GM21576 (cell line): ENCODE measurements around the gene ATP5F1D.

ENCODE experiments used
- ATAC-seq: cut with Tn5 transposase; IDR thresholded peaks from one replicate; pipeline ENCODE4 v1.9.1; 2021; ENCODE audit warnings: mild to moderate bottlenecking, moderate library complexity; ENCODE audit not compliant: unreplicated experiment

Gene ATP5F1D

GRCh38 chr19:1278713-1279660 is 37.4 kb downstream of the ATP5F1D start:
- no peak for ATAC-seq

DNA sequence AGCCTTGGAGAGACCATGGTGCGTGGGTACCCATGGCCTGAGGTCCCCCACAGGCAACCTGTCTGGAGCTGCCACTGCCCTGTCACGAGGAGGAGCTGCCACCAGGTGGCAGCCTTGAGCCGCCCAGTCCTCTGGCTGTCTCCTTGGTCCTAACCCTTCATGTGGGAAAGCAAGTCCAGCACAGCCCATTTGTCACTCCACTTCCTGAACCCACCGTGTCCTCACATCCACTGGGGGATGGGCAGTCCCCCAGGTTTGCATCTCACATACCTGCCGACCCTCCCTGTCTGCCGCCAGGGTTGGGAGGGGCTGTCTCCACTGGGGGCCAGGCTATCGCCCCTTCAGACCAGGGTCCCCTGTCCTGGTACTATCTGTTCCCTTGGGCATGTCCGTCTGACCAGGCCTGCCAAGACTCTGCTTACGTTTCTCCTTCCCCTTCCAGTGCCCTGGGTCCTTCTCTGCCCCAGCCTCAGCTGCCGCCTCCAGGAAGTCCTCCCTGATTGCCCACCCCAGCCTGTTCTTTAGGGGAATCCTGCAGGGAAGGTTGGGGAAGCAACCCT is 38.3 kb downstream of the ATP5F1D start:
- no peak for ATAC-seq

GRCh38 chr19:1280636-1281568 is 39.4 kb downstream of the ATP5F1D start:
- no peak for ATAC-seq

- ATAC-seq = no peak
Observed at GRCh38 chr19:1281569-1282287, 40.2 kb downstream of the ATP5F1D start.

- no peak for ATAC-seq
Observed at GRCh38 chr19:1282588-1283206, 41.1 kb downstream of the ATP5F1D start.

GRCh38 chr19:1283207-1283916 is 41.8 kb downstream of the ATP5F1D start:
- no peak for ATAC-seq

DNA sequence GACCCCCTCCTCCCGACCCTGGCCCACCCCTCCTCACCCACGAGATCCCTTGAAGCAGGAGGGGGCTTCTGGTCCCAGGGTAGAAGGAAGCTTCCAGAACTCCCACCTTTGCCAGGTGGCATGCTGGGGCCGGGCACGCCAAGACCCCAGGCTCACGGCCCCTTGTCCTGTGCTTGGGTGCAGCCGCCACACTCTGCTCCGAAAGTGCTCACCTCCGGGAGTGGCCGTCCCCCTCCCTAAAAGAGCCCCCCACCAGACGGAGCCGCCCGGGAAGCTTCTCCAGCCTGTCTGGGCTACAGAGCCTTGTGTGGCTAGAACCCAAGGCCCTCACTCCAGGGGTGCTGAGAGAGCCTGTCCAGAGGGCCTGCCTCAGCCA is 42.4 kb downstream of the ATP5F1D start:
- no peak for ATAC-seq

DNA sequence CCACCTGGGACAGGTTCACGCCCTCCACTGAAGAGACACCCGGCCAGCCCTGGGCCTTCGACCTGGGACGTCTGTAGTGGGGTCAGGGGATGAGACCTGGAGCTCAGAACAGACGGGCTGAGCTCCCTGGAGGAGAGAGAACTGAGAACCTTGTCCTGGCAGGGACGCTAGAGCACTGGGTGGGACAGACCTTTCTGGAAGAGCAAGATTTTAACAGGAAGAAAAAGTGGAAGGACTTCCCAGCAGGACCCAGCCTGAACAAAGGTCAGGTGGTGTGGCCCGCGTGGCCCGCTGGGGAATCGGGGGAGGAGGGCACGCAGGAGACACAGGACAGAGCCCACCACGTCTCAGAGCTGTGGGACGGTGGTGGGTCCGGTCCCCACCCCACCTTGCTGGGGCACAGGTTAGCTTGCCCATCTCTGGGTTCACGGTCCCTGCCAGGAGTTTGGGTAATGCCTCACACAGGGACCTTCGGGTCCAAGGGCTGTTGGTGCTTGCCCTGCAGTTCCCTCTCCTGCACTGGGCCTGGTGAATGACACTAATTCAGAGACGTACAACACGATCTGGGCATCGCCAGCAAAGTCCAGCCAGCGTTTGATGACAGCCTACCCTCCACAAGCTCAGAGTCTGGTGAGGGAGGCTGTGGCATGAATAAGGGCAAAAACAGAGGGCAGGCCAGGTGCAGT is 42.9 kb downstream of the ATP5F1D start:
- ATAC-seq = no peak

DNA sequence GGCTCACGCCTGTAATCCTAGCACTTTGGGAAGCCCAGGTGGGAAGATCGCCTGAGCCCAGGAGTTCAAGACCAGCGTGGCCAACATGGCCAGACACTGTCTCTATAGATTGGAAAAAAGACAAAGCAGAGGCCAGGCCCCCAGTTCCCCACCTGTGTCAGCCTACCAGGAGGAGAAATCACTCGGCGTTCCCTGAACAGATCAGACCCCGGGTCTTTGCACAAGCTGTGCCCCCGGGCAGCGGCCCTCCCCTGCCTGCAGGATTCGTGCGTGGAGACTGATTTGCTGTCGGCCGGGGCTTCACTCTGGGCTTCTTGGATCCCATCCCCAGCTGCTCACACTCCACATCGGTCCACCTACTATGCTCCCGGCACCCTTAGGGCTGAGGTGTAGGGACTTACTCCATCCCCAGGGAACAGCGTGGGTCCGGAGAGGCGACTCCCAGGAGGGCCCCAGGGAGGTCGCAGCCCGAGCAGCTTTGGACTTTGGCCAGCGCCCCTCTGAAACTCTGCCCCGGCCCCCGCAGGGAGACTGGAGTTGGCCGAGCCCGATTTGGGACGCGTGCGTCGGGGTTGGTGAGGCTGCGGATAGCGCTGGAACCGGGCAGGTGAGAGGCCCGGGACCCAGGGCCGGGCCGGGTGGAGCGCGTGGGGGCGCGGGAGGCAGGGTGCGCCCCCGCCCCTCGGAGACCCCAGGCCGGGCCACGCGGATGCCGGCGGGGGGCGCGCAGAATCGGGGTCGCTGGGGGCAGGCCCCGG is 43.6 kb downstream of the ATP5F1D start:
- ATAC-seq = no peak

GRCh38 chr19:1285737-1286360 is 44.3 kb downstream of the ATP5F1D start, which contains the start of gene EFNA2:
TSS of gene EFNA2 (plus strand) at chr19:1285873. CDS start at chr19:1286169, 296 bp downstream.
- no peak for ATAC-seq

- no peak for ATAC-seq
Observed at GRCh38 chr19:1286487-1287353, 45.2 kb downstream of the ATP5F1D start.

DNA sequence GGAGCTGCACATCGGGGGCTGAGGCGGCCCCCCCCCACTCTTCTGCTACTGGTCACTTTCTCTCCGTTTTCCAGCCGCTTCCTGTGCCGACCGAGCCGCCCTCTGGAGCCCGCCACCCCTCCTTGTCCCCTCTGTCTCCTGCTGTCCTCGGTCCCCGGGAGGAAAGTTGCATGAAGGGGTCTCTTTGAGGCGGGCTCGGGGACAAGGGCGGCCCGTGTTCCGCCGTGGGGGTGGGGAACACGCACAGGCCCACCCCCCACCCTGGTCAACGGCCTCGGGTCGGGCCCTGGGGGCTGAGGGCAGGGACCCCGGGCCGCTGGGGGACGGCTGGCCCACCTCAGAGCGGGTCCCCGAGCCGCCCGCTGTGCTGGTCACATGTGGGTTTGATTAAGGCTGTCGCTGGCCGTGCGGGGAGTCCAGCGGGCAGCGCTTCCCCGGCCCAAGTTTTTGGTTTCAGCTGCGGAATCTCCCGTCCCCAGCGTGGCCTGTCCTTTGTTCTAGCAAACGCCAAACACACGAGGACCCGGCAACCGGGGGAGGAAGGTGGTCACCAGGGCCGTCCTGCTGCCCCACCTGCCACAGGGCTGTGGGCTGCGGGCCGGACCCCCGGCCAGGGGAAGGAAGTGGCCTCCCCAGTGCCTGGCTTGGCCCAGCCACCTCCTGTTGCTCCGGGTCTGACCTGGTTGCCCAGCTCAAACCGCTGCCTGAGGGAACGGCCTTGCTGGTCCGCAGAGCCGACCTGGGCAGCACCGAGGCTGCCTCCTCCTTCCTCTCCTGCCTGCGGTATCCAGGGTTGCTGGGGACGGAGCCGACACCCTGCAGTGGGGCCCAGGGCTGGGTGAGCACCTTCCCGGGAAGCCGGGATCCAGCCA is 46.0 kb downstream of the ATP5F1D start:
- no peak for ATAC-seq

DNA sequence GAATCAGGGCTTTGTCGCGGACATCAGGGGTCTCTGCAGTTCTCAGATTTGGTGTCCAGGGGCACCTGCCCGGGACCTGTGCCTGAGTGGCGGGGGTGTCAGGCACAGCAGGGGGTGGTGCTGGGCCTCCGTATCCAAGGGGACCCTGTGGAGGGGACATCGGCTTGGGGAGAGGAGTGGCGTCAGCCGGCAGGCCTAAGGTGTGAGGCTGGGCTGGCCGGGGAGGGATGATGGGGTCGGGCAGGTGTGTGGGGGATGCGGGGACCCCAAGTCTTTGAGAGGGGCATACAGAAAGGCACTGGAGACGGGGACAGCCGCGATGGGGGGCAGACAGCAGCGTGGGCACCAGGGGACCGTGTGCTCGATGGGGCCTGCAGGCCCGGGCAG is 46.7 kb downstream of the ATP5F1D start:
- ATAC-seq = no peak

DNA sequence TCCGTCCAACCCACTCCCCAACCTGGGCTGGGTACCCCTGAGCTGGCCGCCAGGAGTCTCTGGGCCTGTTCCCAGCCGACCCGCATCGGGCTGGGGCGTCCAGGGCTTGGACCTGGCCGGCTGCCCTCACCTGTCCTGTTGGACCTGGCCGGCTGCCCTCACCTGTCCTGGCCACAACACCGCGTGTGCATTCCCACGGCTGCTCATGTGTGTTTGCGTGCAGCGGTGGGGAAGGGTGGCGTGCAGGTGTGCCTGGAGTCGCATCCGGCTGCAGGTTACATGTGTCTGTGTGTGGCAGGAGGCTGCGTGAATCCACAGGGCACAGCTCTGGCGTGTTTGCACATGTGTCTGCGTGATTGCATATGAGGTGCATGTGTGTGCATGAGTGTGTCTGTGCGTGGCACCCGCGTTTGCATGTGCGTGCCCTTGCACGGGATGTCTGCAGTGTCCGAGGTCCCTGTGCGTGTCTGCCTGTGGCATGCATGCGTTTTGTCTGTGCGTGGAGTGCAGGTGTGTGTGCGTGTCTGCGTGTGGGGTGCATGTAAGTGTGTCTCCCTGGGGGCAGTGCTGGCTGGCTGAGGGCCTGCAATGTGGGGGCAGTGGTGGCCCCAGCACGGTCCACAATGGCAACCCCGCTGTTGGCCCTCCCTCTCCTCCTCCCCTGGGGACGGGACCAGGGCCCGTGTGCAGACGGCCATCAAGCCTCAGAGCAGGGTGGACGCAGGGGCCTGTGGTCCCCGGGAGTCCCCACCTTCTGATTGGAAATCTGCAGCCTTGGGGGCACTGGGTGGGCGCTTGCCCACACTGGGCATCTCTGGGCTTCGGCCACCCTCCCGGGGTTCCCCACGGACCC is 47.5 kb downstream of the ATP5F1D start:
- no peak for ATAC-seq

- no peak for ATAC-seq
Observed at GRCh38 chr19:1289686-1290025, 48.1 kb downstream of the ATP5F1D start.
